CD4-positive, alpha-beta memory T cell (primary cell): ENCODE results near the gene CPEB3. TPM values are rescaled to one million over a fixed set of nuclear protein-coding genes. Genes with fewer than 3 reads are reported as not detected.
A peak's percentile ranks its signal among the peaks of the same experiment; 100 is the strongest.

Source experiments
- CTCF ChIA-PET: fragments of 350-600 bp; sonication (Branson Sonifier 250); formaldehyde crosslinking; loops from one replicate; lab custom pipeline; 2021; ENCODE audit warnings: inconsistent platforms; ENCODE audit not compliant: partially characterized antibody; lab: Charles Lee
- POLR2A ChIA-PET: fragments of 350-600 bp; sonication (Branson Sonifier 250); formaldehyde crosslinking; loops from one replicate; lab custom pipeline; 2021; ENCODE audit not compliant: partially characterized antibody; lab: Charles Lee
- DNase-seq, 5 donors: peaks; one replicate each; pipeline versions ENCODE4 v3.0.0 to v3.0.0-alpha.2; 2020 to 2022; ENCODE audit warnings: mixed read lengths in 1 of 5
- H3K27ac ChIP-seq: one replicate; pipeline ENCODE4 v1.7.0; 2013; ENCODE audit warnings: low read depth, low read length
- H3K27me3 ChIP-seq: 2 replicates; pipeline ENCODE4 v1.7.0; 2013; ENCODE audit warnings: mild to moderate bottlenecking, low read length, moderate library complexity; ENCODE audit not compliant: insufficient read depth
- H3K36me3 ChIP-seq: 2 replicates; pipeline ENCODE4 v1.7.0; 2013; ENCODE audit warnings: mild to moderate bottlenecking, low read length, moderate library complexity; ENCODE audit not compliant: insufficient read depth
- H3K4me1 ChIP-seq: 2 replicates; pipeline ENCODE4 v1.7.0; 2013; ENCODE audit warnings: mild to moderate bottlenecking, low read length, moderate library complexity; ENCODE audit not compliant: insufficient read depth
- H3K4me3 ChIP-seq, 2 donors: one replicate each; pipeline ENCODE4 v1.7.0; 2013; ENCODE audit warnings: low read length in 2 of 2, mild to moderate bottlenecking in 1 of 2
- H3K9me3 ChIP-seq, 2 donors: one replicate each; pipeline ENCODE4 v1.7.0; 2013; ENCODE audit warnings: low read length in 2 of 2, control low read depth in 1 of 2; ENCODE audit not compliant: control insufficient read depth in 1 of 2
- H3K27ac Mint-ChIP-seq, 7 donors: one replicate each; pipeline ENCODE4 v1.8.0; 2020 to 2021; ENCODE audit warnings: mixed read lengths in 7 of 7, mild to moderate bottlenecking in 6 of 7, inconsistent platforms in 3 of 7, moderate library complexity in 3 of 7
- H3K27me3 Mint-ChIP-seq, 2 donors: one replicate each; pipeline ENCODE4 v1.8.0; 2020 to 2021; ENCODE audit warnings: mixed read lengths in 2 of 2
- H3K36me3 Mint-ChIP-seq, 2 donors: one replicate each; pipeline ENCODE4 v1.8.0; 2020 to 2021; ENCODE audit warnings: mixed read lengths in 2 of 2, inconsistent platforms in 1 of 2, mild to moderate bottlenecking in 1 of 2
- H3K4me1 Mint-ChIP-seq, 4 donors: one replicate each; pipeline ENCODE4 v1.8.0; 2020 to 2021; ENCODE audit warnings: mixed read lengths in 4 of 4, mild to moderate bottlenecking in 1 of 4
- H3K4me3 Mint-ChIP-seq, 8 donors: one replicate each; pipeline ENCODE4 v1.8.0; 2020 to 2021; ENCODE audit warnings: mixed read lengths in 8 of 8, mild to moderate bottlenecking in 7 of 8, moderate library complexity in 6 of 8, inconsistent platforms in 3 of 8
- H3K9me3 Mint-ChIP-seq, 8 donors: one replicate each; pipeline ENCODE4 v1.8.0; 2020 to 2021; ENCODE audit warnings: mixed read lengths in 8 of 8, mild to moderate bottlenecking in 5 of 8, inconsistent platforms in 3 of 8, moderate library complexity in 1 of 8
- intact Hi-C: fragments of 100-400 bp; cut with micrococcal nuclease; formaldehyde crosslinking; loops from one replicate; pipeline ENCODE4 v1.15.1; 2023
- polyA plus RNA-seq, 2 donors: library from polyadenylated mRNA; unstranded; fragments of 300-500 nt; fragmentation: Illumina TruSeq; gene quantifications; one replicate each; pipeline ENCODE4 v1.2.3, GENCODE V29; 2021
- total RNA-seq, 2 experiments: library from RNA; stranded (reverse); gene quantifications; one replicate each; pipeline ENCODE4 v1.2.3, GENCODE V29; 2021

CPEB3 gene
- total and polyA plus RNA-seq, 4 experiments from 2014 or later: 0.88 to 3.8 (median 2.4) TPM

DNA sequence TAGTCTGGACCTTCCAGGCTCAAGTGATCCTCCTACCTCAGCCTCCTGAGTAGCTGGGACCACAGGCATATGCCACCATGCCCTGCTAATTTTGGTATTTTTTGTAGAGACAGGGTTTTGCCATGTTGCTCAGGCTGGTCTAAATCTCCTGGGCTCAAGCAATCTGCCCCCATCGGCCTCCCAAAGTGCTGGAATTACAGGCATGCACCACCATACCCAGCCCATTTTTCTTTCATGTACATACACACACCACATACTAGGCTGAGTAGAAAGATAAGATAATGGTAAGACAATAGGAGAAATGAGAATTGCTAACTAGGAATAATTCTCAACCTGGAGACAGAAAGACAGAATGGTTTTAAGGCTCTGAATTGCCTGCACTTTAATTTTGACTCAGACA is 83.8 kb downstream of the CPEB3 start:
- Mint-ChIP-seq H3K27ac (no peak overlapping the region), H3K4me3 (no peak overlapping the region), H3K27me3 (no peaks in the 10 kb centered on the region), H3K4me1 (peaks cover 2 to 6% (median 4%) of the 10 kb centered on the region in 4 donors), H3K9me3 (no peaks in the 10 kb centered on the region), H3K36me3 (peaks cover 1 to 3% of the 10 kb centered on the region in 2 donors)
- Histone ChIP-seq H3K36me3 (no peaks in the 10 kb centered on the region), H3K4me3 (no peak overlapping the region), H3K9me3 (no peaks in the 10 kb centered on the region), H3K27ac (no peak overlapping the region), H3K27me3 (no peaks in the 10 kb centered on the region), H3K4me1 (peaks cover 5% of the 10 kb centered on the region)
- ChIA-PET CTCF (no interaction called here), POLR2A (no interaction called here)
- intact Hi-C loops: no loop called here
- DNase-seq: no peak

DNA sequence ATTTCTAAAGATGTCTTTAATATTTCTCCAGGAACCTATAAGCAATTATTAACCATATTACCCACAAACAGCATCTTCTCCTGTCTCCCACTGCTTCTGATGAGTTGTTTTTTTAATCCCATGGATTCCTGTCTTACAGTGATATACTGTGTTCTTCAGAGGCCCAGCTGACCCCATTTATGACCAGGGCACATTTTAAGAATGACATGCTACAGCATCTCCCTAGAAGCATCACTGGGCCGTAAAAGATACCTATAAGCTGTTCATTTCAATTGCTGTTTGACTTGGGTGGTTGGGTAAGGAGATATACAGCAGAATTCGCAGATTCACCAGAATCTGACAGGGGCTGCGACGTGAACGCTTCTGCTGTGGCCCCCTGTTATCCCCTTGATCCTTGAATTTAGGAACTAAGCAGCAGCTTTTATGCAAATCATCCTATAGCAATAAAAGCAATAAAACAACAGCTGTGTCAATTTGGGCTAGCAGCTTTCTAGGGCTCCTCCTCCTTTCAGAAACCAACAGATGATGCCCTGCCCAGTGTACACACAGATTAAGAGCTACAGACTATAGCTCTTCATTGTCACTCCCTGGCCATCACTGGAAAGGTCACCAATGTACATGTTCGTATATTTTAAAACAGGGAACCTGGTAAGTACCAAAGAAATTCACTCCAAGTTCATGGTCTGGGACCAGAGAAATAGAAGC is 86.8 kb downstream of the CPEB3 start:
- Histone ChIP-seq H3K9me3 (no peaks in the 10 kb centered on the region), H3K27me3 (no peaks in the 10 kb centered on the region), H3K4me1 (no peaks in the 10 kb centered on the region), H3K36me3 (no peaks in the 10 kb centered on the region), H3K27ac (no peak overlapping the region), H3K4me3 (no peak overlapping the region)
- Mint-ChIP-seq H3K4me1 (peaks cover 0 to 4% (median 0%) of the 10 kb centered on the region in 4 donors), H3K9me3 (peaks cover 0 to 2% (median 0%) of the 10 kb centered on the region in 8 donors), H3K27ac (no peak overlapping the region), H3K27me3 (no peaks in the 10 kb centered on the region), H3K36me3 (peaks cover 0 to 2% of the 10 kb centered on the region in 2 donors), H3K4me3 (no peak overlapping the region)
- CTCF ChIA-PET: interaction anchor here (0.6 kb wide), 1 partner anchor 93 kb away, joined by 3 read pairs; no protein-coding TSS in a partner anchor
- intact Hi-C loops: no loop called here
- DNase-seq: no peak
- POLR2A ChIA-PET: no interaction called here

DNA sequence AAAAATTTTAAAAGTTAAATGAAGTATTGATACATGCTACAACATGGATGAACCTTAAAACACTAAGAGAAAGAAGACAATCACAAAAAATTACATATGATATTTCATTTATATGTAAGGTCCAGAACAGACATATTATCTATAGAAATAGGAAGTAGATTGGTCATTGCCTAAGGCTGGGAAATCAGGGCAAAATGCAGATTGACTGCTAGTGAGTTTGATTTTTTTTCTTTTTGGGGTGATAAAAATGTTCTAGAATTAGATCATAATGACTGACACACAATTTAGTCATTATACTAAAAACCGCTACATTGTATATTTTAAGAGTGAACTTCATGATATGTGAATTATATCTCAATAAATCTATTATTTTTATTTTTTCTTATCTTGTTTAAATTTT is 88.3 kb downstream of the CPEB3 start:
- H3K4me1 ChIP-seq: no peaks in the 10 kb centered on the region
- H3K9me3 ChIP-seq: no peaks in the 10 kb centered on the region
- Mint-ChIP-seq H3K27me3 (no peaks in the 10 kb centered on the region), H3K4me3 (no peak overlapping the region), H3K4me1 (peaks cover 0 to 4% (median 2%) of the 10 kb centered on the region in 4 donors), H3K36me3 (peaks cover 2 to 4% of the 10 kb centered on the region in 2 donors), H3K9me3 (peaks cover 0 to 2% (median 0%) of the 10 kb centered on the region in 8 donors), H3K27ac (no peak overlapping the region)
- intact Hi-C loops: no loop called here
- H3K27ac ChIP-seq: no peak overlapping the region
- DNase-seq: no peak
- ChIA-PET CTCF (no interaction called here), POLR2A (no interaction called here)
- no peaks in the 10 kb centered on the region for H3K27me3 ChIP-seq
- H3K36me3 ChIP-seq: no peaks in the 10 kb centered on the region
- H3K4me3 ChIP-seq: no peak overlapping the region

DNA sequence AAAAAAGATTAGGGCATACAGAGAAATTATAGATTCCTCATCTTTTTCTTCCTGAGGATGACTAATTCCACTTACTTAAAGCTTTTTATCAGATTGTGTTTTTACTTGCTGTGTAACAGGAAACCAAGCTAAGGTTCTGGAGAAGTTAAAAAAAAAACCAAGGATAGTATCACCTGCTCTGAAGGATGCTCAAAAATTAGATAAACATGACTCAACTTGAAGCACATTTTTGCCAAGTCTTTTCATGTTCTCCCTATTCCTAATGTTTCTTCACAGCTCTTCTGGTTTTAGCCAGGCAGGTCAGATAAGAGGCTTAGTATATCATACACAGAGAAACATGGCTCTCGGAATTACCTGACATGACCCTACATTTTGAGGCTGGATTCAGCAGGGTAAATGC is 90.3 kb downstream of the CPEB3 start:
- ChIA-PET POLR2A (no interaction called here), CTCF (no interaction called here)
- peaks cover 0 to 2% (median 0%) of the 10 kb centered on the region in 8 donors for H3K9me3 Mint-ChIP-seq
- Histone ChIP-seq H3K36me3 (no peaks in the 10 kb centered on the region), H3K27me3 (no peaks in the 10 kb centered on the region), H3K27ac (no peak overlapping the region), H3K4me3 (no peak overlapping the region), H3K4me1 (no peaks in the 10 kb centered on the region), H3K9me3 (no peaks in the 10 kb centered on the region)
- no peak for DNase-seq
- intact Hi-C loops: no loop called here
- peaks cover 0 to 4% (median 2%) of the 10 kb centered on the region in 4 donors for H3K4me1 Mint-ChIP-seq
- peaks cover 1 to 4% of the 10 kb centered on the region in 2 donors for H3K36me3 Mint-ChIP-seq
- no peak overlapping the region for H3K4me3 Mint-ChIP-seq
- no peak overlapping the region for H3K27ac Mint-ChIP-seq
- H3K27me3 Mint-ChIP-seq: no peaks in the 10 kb centered on the region

DNA sequence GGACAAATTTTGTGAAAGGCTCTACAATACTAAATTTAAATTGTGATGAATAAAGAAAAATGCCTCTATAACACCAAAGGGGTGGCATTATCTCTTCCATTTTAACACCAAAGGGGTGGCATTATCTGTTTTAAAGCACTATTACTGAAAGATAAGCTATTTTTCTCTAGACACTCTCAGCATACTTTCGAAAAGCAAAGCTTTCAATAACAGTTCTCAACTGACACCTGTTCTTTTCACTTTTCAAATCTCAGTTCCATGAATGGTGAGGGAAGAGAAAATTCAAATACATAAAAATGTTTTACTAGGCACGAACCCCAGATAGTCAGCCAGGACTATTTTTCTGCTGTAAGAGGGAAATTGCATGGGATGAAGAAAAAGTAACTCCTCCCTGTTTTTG is 103.8 kb downstream of the CPEB3 start:
- POLR2A ChIA-PET: no interaction called here
- H3K4me3 Mint-ChIP-seq: no peak overlapping the region
- Histone ChIP-seq H3K36me3 (no peaks in the 10 kb centered on the region), H3K4me3 (no peak overlapping the region), H3K27me3 (no peaks in the 10 kb centered on the region), H3K9me3 (no peaks in the 10 kb centered on the region), H3K27ac (no peak overlapping the region), H3K4me1 (no peaks in the 10 kb centered on the region)
- intact Hi-C loops: no loop called here
- no peaks in the 10 kb centered on the region for H3K9me3 Mint-ChIP-seq
- H3K27me3 Mint-ChIP-seq: no peaks in the 10 kb centered on the region
- CTCF ChIA-PET: no interaction called here
- H3K36me3 Mint-ChIP-seq: peaks cover 4 to 7% of the 10 kb centered on the region in 2 donors
- peaks cover 0 to 2% (median 0%) of the 10 kb centered on the region in 4 donors for H3K4me1 Mint-ChIP-seq
- H3K27ac Mint-ChIP-seq: peak overlapping the region in 1 of 7 donors; percentile 80
- no peak for DNase-seq

DNA sequence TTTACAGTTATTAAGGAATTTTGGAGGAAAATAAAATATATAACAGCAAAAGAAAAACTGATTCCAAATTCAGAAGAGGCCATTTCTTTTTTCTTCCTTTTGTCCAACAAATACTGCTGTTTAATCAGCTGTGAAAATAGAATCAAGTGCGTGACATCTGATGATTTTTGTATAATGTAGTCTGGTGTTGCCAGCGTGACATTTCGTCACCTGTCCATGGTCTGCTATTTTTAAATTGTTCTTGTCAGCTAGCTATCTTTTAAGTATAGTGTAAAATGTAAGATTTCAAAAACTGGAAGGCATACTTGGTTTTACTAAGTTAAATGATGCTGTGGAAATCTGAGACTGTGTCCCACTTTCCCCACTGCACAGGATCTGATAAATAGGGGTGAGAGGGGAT is 105.9 kb downstream of the CPEB3 start:
- Histone ChIP-seq H3K9me3 (no peaks in the 10 kb centered on the region), H3K4me3 (no peak overlapping the region), H3K27me3 (no peaks in the 10 kb centered on the region), H3K4me1 (no peaks in the 10 kb centered on the region), H3K36me3 (no peaks in the 10 kb centered on the region), H3K27ac (no peak overlapping the region)
- H3K36me3 Mint-ChIP-seq: peaks cover 2 to 4% of the 10 kb centered on the region in 2 donors
- H3K4me3 Mint-ChIP-seq: no peak overlapping the region
- H3K27ac Mint-ChIP-seq: no peak overlapping the region
- intact Hi-C loops: no loop called here
- peaks cover 0 to 3% (median under 1%) of the 10 kb centered on the region in 4 donors for H3K4me1 Mint-ChIP-seq
- H3K9me3 Mint-ChIP-seq: no peaks in the 10 kb centered on the region
- ChIA-PET CTCF (no interaction called here), POLR2A (no interaction called here)
- H3K27me3 Mint-ChIP-seq: no peaks in the 10 kb centered on the region
- no peak for DNase-seq

DNA sequence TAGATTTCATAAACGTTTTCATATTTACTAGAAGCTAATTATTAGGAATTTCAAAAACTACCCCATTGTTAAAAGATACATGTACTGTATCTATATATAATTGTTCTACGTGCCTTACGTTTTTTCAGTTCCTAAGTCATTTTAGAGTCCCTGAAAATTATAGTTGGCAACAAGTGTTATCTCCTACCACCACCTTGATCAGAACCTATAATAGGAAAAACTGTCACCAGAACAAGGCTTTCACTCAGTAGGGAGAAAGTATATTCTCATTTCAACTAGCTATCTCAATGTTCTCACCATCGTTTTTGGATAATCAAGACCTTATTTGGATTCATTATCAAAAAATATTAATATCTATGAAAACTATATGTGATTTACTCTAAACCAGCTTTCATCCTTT is 107.7 kb downstream of the CPEB3 start:
- CTCF ChIA-PET: no interaction called here
- Mint-ChIP-seq H3K27me3 (no peaks in the 10 kb centered on the region), H3K4me1 (peaks cover 0 to 3% (median under 1%) of the 10 kb centered on the region in 4 donors), H3K36me3 (peaks cover 12 to 14% of the 10 kb centered on the region in 2 donors), H3K9me3 (no peaks in the 10 kb centered on the region), H3K4me3 (no peak overlapping the region), H3K27ac (no peak overlapping the region)
- POLR2A ChIA-PET: interaction anchor here (0.7 kb wide), 1 partner anchor 123 kb away, joined by 4 read pairs; no protein-coding TSS in a partner anchor
- no peak overlapping the region for H3K27ac ChIP-seq
- no peak for DNase-seq
- no peaks in the 10 kb centered on the region for H3K27me3 ChIP-seq
- H3K36me3 ChIP-seq: no peaks in the 10 kb centered on the region
- no peak overlapping the region for H3K4me3 ChIP-seq
- H3K4me1 ChIP-seq: no peaks in the 10 kb centered on the region
- intact Hi-C loops: no loop called here
- H3K9me3 ChIP-seq: no peaks in the 10 kb centered on the region
